ENCODE results near the gene ILKAP.

DNA sequence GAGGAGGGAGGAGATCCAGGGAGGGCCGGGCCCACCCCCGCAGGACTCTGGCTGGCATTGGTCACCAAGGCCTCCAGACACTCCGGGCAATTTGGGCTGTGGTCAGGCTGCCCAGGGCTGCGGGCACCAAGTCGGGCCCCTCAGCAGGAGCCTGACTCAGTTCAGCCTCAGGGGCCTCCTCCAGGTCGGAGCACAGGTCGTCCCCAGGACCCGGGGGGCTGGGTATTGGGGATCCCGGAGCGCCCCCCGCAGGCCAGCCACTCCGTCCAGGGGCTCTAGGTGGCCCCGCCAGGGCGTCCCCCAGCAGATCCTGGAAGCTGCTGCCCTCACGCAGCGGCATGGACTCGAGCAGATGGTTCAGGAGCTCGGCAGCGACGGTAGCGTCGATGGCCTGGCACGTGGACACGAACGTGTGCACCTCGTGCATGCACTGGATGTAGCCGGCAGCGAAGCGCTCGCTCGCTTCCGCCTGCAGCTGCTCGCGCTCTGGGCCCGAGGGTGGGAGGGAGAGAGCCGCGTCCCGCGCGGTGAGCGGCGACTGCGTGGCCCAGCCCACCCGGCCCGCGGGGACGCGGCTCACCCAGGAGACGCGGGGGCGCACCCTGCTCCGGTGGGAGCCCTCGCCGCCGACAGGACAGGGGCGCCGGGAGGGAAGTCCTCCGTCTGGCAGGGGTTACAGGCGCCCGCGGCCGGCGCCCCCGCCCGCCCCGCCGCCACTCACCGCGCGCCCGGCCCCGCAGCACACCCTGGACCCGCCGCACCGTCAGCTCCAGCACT lies 35.5 kb upstream of the ILKAP start:
- TF ChIP-seq POLR2A (IDR thresholded peaks at IDR 0.05) (no peak), EP300 (IDR thresholded peaks at IDR 0.05) (no peak)
- TF ChIP-seq, protein P1, sequence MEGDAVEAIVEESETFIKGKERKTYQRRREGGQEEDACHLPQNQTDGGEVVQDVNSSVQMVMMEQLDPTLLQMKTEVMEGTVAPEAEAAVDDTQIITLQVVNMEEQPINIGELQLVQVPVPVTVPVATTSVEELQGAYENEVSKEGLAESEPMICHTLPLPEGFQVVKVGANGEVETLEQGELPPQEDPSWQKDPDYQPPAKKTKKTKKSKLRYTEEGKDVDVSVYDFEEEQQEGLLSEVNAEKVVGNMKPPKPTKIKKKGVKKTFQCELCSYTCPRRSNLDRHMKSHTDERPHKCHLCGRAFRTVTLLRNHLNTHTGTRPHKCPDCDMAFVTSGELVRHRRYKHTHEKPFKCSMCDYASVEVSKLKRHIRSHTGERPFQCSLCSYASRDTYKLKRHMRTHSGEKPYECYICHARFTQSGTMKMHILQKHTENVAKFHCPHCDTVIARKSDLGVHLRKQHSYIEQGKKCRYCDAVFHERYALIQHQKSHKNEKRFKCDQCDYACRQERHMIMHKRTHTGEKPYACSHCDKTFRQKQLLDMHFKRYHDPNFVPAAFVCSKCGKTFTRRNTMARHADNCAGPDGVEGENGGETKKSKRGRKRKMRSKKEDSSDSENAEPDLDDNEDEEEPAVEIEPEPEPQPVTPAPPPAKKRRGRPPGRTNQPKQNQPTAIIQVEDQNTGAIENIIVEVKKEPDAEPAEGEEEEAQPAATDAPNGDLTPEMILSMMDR (IDR thresholded peaks at IDR 0.05), result no peak

Measured in gastroesophageal sphincter (tissue), 3 donors.